Thyroid gland (tissue), 4 donors: ENCODE data around the gene FBXO3.
A peak's percentile ranks its signal among the peaks of the same experiment; 100 is the strongest.

Experiments used
- CTCF ChIP-seq, 6 experiments: fragments of 200-600 bp in 3 of 6; fragments of 450-650 bp in 3 of 6; sonication (generic) in 3 of 6; IDR thresholded peaks; one replicate each; pipeline ENCODE4 v1.5.1; 2016 to 2019; ENCODE audit warnings: antibody characterized with exemption in 6 of 6, mild to moderate bottlenecking in 2 of 6, inconsistent platforms in 1 of 6, moderate library complexity in 1 of 6
- POLR2A ChIP-seq, 2 donors: fragments of 450-650 bp; IDR thresholded peaks; one replicate each; pipeline ENCODE4 v1.6.1; 2017; ENCODE audit warnings: antibody characterized with exemption in 2 of 2, mild to moderate bottlenecking in 2 of 2, moderate library complexity in 1 of 2

- peak in 1 of 2 donors; percentile 46 for TF ChIP-seq POLR2A (IDR thresholded peaks at IDR 0.05)
- TF ChIP-seq CTCF (IDR thresholded peaks at IDR 0.05): no peak
These were observed 82.3 kb downstream of the FBXO3 start for GRCh38 chr11:33692013-33692504.
